Brain microvascular endothelial cell (primary cell): ENCODE measurements around the gene LMLN.

Experiments
- DNase-seq: peaks from one replicate; pipeline ENCODE4 v3.0.0-alpha.2; 2020
- H3K27ac ChIP-seq: fragments of 250-450 bp; sonication (Bioruptor Pico); 2 replicates; pipeline ENCODE4 v1.5.1; 2020; ENCODE audit warnings: mild to moderate bottlenecking, moderate library complexity
- H3K27me3 ChIP-seq: fragments of 250-450 bp; sonication (Bioruptor Pico); replicated peaks from 2 replicates; pipeline ENCODE4 v1.5.1; 2020; ENCODE audit warnings: mild to moderate bottlenecking
- H3K36me3 ChIP-seq: fragments of 250-450 bp; sonication (Bioruptor Pico); replicated peaks from 2 replicates; pipeline ENCODE4 v1.5.1; 2020; ENCODE audit warnings: mild to moderate bottlenecking
- H3K4me3 ChIP-seq: 2 replicates; pipeline ENCODE4 v1.5.1; 2011; ENCODE audit warnings: low read depth, mild to moderate bottlenecking, control low read depth, low read length, moderate library complexity
- in situ Hi-C: cut with HindIII; loops from 2 replicates; pipeline ENCODE4 v1.10.0; 2017; ENCODE audit warnings: low sequenced_read_pairs, low pct_ligation_motif_present
- TF ChIP-seq, protein P1 (sequence below): IDR thresholded peaks from 2 replicates; pipeline ENCODE4 v1.5.1; 2011; ENCODE audit warnings: low read depth, mild to moderate bottlenecking, moderate library complexity, low read length, control low read depth, inconsistent platforms; ENCODE audit errors: missing control alignments

LMLN gene

DNA sequence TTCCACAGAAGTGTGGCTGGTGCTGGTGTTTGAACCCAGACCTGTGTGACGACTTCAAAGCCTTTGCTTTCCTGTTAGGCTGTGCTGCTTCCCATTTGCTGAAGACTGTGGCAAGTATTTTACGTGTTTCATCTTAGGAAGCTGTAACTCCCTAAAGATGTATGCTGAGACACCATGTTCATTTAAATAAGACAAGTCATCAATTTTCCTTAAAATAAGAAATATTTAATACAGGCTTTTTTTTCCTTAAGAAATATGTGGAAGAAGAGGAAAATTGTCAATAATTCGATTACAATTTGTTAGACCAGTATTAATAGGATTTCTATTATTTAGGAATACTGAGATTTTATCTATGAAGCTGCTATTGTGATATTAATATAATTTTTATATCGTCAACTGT is 58.4 kb downstream of the LMLN start:
- Histone ChIP-seq H3K4me3 (no peak overlapping the region), H3K27ac (no peak overlapping the region), H3K27me3 (no peaks in the 10 kb centered on the region), H3K36me3 (no peaks in the 10 kb centered on the region)
- in situ Hi-C loops = no loop called here
- DNase-seq = no peak
- TF ChIP-seq, protein P1, sequence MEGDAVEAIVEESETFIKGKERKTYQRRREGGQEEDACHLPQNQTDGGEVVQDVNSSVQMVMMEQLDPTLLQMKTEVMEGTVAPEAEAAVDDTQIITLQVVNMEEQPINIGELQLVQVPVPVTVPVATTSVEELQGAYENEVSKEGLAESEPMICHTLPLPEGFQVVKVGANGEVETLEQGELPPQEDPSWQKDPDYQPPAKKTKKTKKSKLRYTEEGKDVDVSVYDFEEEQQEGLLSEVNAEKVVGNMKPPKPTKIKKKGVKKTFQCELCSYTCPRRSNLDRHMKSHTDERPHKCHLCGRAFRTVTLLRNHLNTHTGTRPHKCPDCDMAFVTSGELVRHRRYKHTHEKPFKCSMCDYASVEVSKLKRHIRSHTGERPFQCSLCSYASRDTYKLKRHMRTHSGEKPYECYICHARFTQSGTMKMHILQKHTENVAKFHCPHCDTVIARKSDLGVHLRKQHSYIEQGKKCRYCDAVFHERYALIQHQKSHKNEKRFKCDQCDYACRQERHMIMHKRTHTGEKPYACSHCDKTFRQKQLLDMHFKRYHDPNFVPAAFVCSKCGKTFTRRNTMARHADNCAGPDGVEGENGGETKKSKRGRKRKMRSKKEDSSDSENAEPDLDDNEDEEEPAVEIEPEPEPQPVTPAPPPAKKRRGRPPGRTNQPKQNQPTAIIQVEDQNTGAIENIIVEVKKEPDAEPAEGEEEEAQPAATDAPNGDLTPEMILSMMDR = no peak

DNA sequence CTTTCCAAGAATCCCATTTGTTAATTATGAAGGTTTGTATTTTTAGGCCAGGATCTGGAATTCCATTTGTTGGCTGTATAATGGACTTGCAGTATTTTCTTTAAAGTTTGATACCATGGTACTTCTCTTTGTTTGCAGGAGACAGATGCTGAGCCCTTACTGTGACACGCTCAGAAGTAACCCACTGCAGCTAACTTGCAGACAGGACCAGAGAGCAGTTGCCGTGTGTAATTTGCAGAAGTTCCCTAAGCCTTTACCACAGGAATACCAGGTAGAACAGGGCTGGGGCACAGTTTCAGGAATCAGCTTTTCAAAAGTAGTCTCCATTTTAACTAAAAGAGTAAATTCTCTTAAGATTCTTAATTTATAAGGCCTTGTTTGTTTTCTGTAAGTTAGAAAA is 59.1 kb downstream of the LMLN start:
- in situ Hi-C loops = no loop called here
- no peak for DNase-seq

DNA sequence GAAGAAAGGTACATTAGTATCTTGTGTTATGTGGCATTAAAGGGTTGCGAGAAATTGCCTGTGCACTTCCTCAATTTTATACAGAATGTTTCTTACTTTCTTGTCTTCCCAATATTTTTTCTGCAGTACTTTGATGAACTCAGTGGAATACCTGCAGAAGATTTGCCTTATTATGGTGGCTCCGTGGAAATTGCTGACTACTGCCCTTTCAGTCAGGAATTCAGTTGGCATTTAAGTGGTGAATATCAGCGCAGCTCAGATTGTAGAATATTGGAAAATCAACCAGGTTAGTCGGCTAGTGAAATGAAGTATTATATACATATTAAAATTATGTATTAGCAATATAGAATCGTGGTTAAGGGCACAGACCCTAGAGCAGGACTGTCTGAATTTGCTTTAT is 61.3 kb downstream of the LMLN start:
- H3K36me3 ChIP-seq = no peaks in the 10 kb centered on the region
- TF ChIP-seq, protein P1 = no peak
- DNase-seq = no peak
- H3K27me3 ChIP-seq = no peaks in the 10 kb centered on the region
- H3K27ac ChIP-seq = no peak overlapping the region
- in situ Hi-C loops = no loop called here
- no peak overlapping the region for H3K4me3 ChIP-seq

More for the DNA sequence above, 59.1 kb downstream of the LMLN start:
- TF ChIP-seq, protein P1 = no peak
- Histone ChIP-seq H3K36me3 (no peaks in the 10 kb centered on the region), H3K4me3 (no peak overlapping the region), H3K27me3 (no peaks in the 10 kb centered on the region), H3K27ac (no peak overlapping the region)

DNA sequence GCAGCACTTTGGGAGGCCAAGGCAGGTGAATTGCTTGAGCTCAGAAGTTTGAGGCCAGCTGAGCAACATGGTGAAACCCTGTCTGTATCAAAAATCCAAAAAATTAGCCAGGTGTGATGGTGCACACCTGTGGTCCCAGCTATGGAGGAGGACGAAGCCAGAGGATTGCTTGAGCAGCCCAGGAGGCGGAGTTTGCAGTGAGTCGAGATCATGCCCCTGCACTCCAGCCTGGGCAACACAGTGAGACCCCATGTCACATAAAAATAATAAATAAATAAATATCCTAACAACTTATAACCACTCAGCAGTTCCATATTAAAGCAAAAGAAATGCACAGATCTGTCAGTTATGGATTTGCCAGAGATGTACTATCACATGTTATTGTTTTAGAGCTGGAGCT is 62.6 kb downstream of the LMLN start:
- TF ChIP-seq, protein P1 = no peak
- H3K27me3 ChIP-seq = no peaks in the 10 kb centered on the region

DNA sequence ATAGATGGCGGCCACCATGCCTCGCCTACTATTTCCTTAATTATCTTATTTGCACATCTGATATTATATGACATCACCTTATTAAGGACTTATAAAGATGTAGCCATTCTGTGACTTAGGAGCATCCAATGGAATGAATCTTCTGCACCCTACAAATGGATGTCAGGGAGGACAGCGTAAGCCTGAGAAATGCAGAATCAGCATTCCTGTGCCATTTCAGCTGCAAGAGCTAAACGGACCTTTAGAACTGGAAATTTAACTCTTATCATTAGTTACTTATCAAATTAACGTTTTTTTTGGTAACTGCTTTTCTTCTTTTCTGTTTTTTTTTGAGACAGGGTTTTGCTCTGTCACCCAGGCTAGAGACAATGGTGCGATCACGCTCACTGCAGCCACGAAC is 65.6 kb downstream of the LMLN start:
- no peak for DNase-seq
- Histone ChIP-seq H3K27me3 (no peaks in the 10 kb centered on the region), H3K36me3 (no peaks in the 10 kb centered on the region), H3K4me3 (no peak overlapping the region), H3K27ac (no peak overlapping the region)
- in situ Hi-C loops = no loop called here
- TF ChIP-seq, protein P1 = no peak

More for the DNA sequence above, 62.6 kb downstream of the LMLN start:
- H3K36me3 ChIP-seq = no peaks in the 10 kb centered on the region
- in situ Hi-C loops = no loop called here
- H3K27ac ChIP-seq = no peak overlapping the region
- no peak overlapping the region for H3K4me3 ChIP-seq
- DNase-seq = no peak

DNA sequence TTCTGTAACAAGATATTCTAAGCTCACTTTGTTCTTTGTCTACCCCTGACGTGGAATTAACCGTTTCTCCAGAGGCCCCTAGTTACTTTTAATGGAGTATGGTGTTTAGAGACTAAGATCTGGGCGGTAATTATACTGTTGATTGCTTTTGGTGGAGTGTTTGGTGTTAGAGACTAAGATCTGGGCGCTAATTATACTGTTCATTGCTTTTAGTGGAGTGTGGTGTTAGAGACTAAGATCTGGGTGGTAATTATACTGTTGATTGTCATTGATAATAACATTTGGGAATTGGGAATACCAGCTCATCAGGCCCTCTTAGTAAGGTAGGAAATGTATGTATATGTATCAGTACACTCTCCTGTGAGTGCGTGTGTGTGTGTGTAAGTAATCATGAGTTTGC is 66.6 kb downstream of the LMLN start:
- Histone ChIP-seq H3K36me3 (no peaks in the 10 kb centered on the region), H3K27ac (no peak overlapping the region), H3K27me3 (no peaks in the 10 kb centered on the region), H3K4me3 (no peak overlapping the region)
- TF ChIP-seq, protein P1 = no peak
- no peak for DNase-seq
- in situ Hi-C loops = no loop called here
